SK-N-SH treated with all-trans-retinoic acid at 6 μM for 48 hours (cell line): ENCODE measurements around the gene ST8SIA2.

Experiments used
- ATAC-seq: fragments of 200-7000 bp; cut with Tn5 transposase; 3 replicates; pipeline ENCODE4 v1.9.1; 2020; ENCODE audit warnings: mild to moderate bottlenecking, moderate library complexity
- BACH2 ChIP-seq: fragments of 250-450 bp; sonication (Bioruptor Pico); IDR thresholded peaks from 2 replicates; pipeline ENCODE4 v1.9.0; 2021; ENCODE audit warnings: mild to moderate bottlenecking, borderline replicate concordance
- CSDC2 ChIP-seq: fragments of 250-450 bp; sonication (Bioruptor Pico); IDR thresholded peaks from 2 replicates; pipeline ENCODE4 v1.5.0; 2020; ENCODE audit warnings: mild to moderate bottlenecking, moderate library complexity
- CSRNP3 ChIP-seq: fragments of 250-450 bp; sonication (Bioruptor Pico); IDR thresholded peaks from 2 replicates; pipeline ENCODE4 v1.5.1; 2021; ENCODE audit warnings: mild to moderate bottlenecking, moderate library complexity
- ESRRG ChIP-seq: fragments of 250-450 bp; sonication (Bioruptor Pico); IDR thresholded peaks from 2 replicates; pipeline ENCODE4 v1.6.1; 2021; ENCODE audit warnings: mild to moderate bottlenecking
- GLIS3 ChIP-seq: fragments of 250-450 bp; sonication (Bioruptor Pico); IDR thresholded peaks from 2 replicates; pipeline ENCODE4 v1.5.0; 2020; ENCODE audit warnings: mild to moderate bottlenecking, moderate library complexity
- ISL1 ChIP-seq: fragments of 250-450 bp; sonication (Bioruptor Pico); IDR thresholded peaks from 2 replicates; pipeline ENCODE4 v2.1.2; 2022; ENCODE audit warnings: mild to moderate bottlenecking, moderate library complexity
- OSR1 ChIP-seq: fragments of 250-450 bp; sonication (Bioruptor Pico); IDR thresholded peaks from 2 replicates; pipeline ENCODE4 v1.8.0; 2022; ENCODE audit warnings: moderate library complexity, mild to moderate bottlenecking, inconsistent platforms
- PPARA ChIP-seq: fragments of 250-450 bp; sonication (Bioruptor Pico); IDR thresholded peaks from 2 replicates; pipeline ENCODE4 v1.5.0; 2020; ENCODE audit warnings: mild to moderate bottlenecking, borderline replicate concordance
- RARB ChIP-seq: fragments of 250-450 bp; sonication (Bioruptor Pico); IDR thresholded peaks from 2 replicates; pipeline ENCODE4 v1.8.0; 2021; ENCODE audit warnings: mild to moderate bottlenecking, moderate library complexity
- SNAI2 ChIP-seq: fragments of 250-450 bp; sonication (Bioruptor Pico); IDR thresholded peaks from 2 replicates; pipeline ENCODE4 v1.5.0; 2020; ENCODE audit warnings: mild to moderate bottlenecking, moderate library complexity
- TCF4 ChIP-seq: fragments of 250-450 bp; sonication (Bioruptor Pico); IDR thresholded peaks from 2 replicates; pipeline ENCODE4 v1.8.0; 2021; ENCODE audit warnings: mild to moderate bottlenecking, moderate library complexity, borderline replicate concordance
- TOX ChIP-seq: fragments of 250-450 bp; sonication (Bioruptor Pico); IDR thresholded peaks from 2 replicates; pipeline ENCODE4 v1.8.0; 2021; ENCODE audit warnings: mild to moderate bottlenecking, moderate library complexity, borderline replicate concordance
- ZC3H10 ChIP-seq: fragments of 250-450 bp; sonication (Bioruptor Pico); IDR thresholded peaks from 2 replicates; pipeline ENCODE4 v1.5.1; 2021; ENCODE audit warnings: mild to moderate bottlenecking, moderate library complexity
- ZFP3 ChIP-seq: fragments of 250-450 bp; sonication (Bioruptor Pico); IDR thresholded peaks from 2 replicates; pipeline ENCODE4 v1.5.0; 2020; ENCODE audit warnings: mild to moderate bottlenecking, moderate library complexity
- ZNF565 ChIP-seq: fragments of 450-650 bp; formaldehyde crosslinking; conservative IDR thresholded peaks from 2 replicates; pipeline ENCODE4 v1.5.0; 2020; ENCODE audit warnings: low read depth, mild to moderate bottlenecking, moderate library complexity
- ZNF70 ChIP-seq: fragments of 450-650 bp; formaldehyde crosslinking; IDR thresholded peaks from 2 replicates; pipeline ENCODE4 v1.5.0; 2020; ENCODE audit warnings: mild to moderate bottlenecking, moderate library complexity
- ZNF8 ChIP-seq: fragments of 450-650 bp; formaldehyde crosslinking; IDR thresholded peaks from 2 replicates; pipeline ENCODE4 v1.5.0; 2020; ENCODE audit warnings: mild to moderate bottlenecking, moderate library complexity
- TF ChIP-seq, protein P1 (sequence below): fragments of 250-450 bp; sonication (Bioruptor Pico); IDR thresholded peaks from 2 replicates; pipeline ENCODE4 v1.8.0; 2020; ENCODE audit warnings: mild to moderate bottlenecking, moderate library complexity, borderline replicate concordance
- TF ChIP-seq, protein P2 (sequence below): fragments of 250-450 bp; sonication (Bioruptor Pico); IDR thresholded peaks from 2 replicates; pipeline ENCODE4 v1.5.1; 2020; ENCODE audit warnings: low read depth, mild to moderate bottlenecking, moderate library complexity

The ST8SIA2 gene

DNA sequence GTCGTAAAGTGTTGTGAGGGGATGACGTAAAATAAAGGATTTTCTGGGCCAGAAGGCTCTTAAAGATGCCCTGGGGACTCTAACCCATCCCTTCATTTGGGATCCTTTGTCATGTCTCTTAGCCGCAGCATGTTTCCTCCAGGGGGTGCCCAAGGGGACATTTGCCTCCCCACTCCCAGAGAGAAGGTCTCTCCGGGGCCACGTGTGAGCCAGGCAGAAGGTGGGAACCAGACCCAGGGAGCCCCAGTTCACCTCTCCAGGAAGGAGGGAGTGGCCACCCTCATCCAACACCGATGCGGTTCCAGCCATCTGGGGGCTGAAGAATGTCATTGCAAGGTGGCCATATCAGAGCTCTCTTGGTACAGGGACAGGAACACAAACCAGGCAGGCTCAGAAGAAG is 25.2 kb downstream of the ST8SIA2 start:
- no peak for ATAC-seq
- TF ChIP-seq SNAI2 (no peak), ZNF70 (CRISPR knock-in tag) (no peak), RARB (no peak)

- ATAC-seq, result no peak
Observed at GRCh38 chr15:92421976-92422375, 28.3 kb downstream of the ST8SIA2 start.

DNA sequence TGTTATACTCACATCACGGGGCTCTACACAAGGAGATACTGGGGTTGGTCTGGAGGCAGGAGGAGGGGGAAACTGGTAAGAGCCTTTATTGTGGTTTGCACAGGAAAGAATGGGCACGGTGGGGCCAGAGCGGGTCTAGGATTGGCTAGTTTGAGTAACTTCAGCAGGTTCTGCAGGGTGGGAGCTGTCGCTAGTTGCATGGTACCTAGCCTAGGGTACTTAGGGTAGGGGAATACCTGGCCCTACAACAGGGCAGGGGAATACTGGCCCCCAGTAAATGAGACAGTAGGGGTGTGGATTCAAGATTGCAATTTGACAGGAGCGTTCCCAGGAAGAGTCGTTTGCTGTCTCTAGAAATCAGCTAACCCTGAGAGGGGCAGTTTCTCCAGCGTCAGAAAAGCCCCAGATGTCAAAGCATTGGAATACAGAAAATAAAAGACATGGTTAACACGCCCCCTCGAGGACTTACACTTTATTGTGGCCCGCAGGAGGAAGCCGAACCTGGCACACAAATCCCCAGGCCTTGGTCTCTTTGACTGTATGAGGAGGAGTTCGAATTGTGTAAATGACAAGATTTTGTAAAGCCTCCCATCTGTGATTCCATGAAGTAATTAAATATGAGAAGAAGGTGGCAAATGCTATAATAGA is 32.0 kb downstream of the ST8SIA2 start:
- TF ChIP-seq RARB, result no peak
- no peak for TF ChIP-seq ISL1 (CRISPR knock-in tag)
- no peak for ATAC-seq

More at GRCh38 chr15:92421976-92422375, 28.3 kb downstream of the ST8SIA2 start:
- no peak for TF ChIP-seq SNAI2

DNA sequence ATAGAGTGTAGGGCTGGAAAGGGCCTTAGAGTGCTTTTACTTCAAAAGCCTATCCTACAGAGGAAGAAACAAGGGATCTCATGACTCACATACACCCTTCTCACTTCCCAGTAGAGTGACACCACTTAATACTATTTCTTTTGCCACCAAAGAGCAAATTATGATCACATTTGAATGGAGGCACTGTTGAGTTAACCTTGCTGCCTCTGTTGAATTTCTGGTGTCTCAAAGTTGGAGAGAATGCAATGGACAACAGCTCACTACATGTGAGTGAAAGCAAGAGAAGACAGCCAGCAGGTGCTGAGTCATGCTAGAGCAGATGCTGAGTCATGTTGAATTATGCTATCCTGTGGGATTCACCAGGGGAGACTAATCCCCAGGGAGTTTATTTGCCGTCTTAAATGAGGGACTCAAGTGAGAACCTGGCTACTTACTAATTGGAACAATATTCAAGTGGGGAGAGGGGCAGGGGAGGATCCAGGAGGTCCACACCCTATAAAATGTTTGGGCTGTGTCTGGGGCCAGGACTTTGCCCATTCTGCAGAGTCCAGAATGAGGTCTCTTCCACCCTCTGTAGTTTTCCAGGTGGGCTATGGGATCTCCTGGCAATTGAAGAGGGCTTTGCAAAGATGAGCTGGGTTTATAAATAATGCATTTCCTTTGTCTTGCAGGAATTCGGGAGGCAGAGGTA is 35.8 kb downstream of the ST8SIA2 start:
- no peak for ATAC-seq

GRCh38 chr15:92430069-92430440 is 36.4 kb downstream of the ST8SIA2 start:
- peak; percentile 53; the same call in 1 of the 2 replicates for TF ChIP-seq TCF4
- peak; percentile 43 for TF ChIP-seq ISL1 (CRISPR knock-in tag)
- no peak for TF ChIP-seq ESRRG
- no peak for ATAC-seq

More for the DNA sequence above, 35.8 kb downstream of the ST8SIA2 start:
- TF ChIP-seq ZNF70 (CRISPR knock-in tag) (no peak), BACH2 (peak; percentile 96; the same call in 1 of the 2 replicates)

- TF ChIP-seq BACH2 (no peak), ZFP3 (CRISPR knock-in tag) (peak; percentile 83)
- ATAC-seq, result no peak
Observed at GRCh38 chr15:92435145-92435544, 41.5 kb downstream of the ST8SIA2 start.

GRCh38 chr15:92438471-92438870 is 44.8 kb downstream of the ST8SIA2 start:
- no peak for ATAC-seq
- TF ChIP-seq ZFP3 (CRISPR knock-in tag) (no peak), ZNF70 (CRISPR knock-in tag) (no peak), RARB (no peak), OSR1 (CRISPR knock-in tag) (no peak), ZNF8 (CRISPR knock-in tag) (no peak), ESRRG (no peak), PPARA (no peak), ZNF565 (CRISPR knock-in tag) (no peak), CSDC2 (CRISPR knock-in tag) (no peak), GLIS3 (CRISPR knock-in tag) (no peak)
- TF ChIP-seq, protein P1, sequence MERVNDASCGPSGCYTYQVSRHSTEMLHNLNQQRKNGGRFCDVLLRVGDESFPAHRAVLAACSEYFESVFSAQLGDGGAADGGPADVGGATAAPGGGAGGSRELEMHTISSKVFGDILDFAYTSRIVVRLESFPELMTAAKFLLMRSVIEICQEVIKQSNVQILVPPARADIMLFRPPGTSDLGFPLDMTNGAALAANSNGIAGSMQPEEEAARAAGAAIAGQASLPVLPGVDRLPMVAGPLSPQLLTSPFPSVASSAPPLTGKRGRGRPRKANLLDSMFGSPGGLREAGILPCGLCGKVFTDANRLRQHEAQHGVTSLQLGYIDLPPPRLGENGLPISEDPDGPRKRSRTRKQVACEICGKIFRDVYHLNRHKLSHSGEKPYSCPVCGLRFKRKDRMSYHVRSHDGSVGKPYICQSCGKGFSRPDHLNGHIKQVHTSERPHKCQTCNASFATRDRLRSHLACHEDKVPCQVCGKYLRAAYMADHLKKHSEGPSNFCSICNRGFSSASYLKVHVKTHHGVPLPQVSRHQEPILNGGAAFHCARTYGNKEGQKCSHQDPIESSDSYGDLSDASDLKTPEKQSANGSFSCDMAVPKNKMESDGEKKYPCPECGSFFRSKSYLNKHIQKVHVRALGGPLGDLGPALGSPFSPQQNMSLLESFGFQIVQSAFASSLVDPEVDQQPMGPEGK (CRISPR knock-in tag), result no peak
- TF ChIP-seq, protein P2, sequence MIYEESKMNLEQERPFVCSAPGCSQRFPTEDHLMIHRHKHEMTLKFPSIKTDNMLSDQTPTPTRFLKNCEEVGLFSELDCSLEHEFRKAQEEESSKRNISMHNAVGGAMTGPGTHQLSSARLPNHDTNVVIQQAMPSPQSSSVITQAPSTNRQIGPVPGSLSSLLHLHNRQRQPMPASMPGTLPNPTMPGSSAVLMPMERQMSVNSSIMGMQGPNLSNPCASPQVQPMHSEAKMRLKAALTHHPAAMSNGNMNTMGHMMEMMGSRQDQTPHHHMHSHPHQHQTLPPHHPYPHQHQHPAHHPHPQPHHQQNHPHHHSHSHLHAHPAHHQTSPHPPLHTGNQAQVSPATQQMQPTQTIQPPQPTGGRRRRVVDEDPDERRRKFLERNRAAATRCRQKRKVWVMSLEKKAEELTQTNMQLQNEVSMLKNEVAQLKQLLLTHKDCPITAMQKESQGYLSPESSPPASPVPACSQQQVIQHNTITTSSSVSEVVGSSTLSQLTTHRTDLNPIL (CRISPR knock-in tag), result no peak

- ATAC-seq, result no peak
- no peak for TF ChIP-seq ZFP3 (CRISPR knock-in tag)
- TF ChIP-seq CSRNP3 (CRISPR knock-in tag), result no peak
- no peak for TF ChIP-seq TOX
- no peak for TF ChIP-seq GLIS3 (CRISPR knock-in tag)
- no peak for TF ChIP-seq ZC3H10 (CRISPR knock-in tag)
- TF ChIP-seq, protein P1 (CRISPR knock-in tag), result no peak
- TF ChIP-seq SNAI2, result no peak
- TF ChIP-seq RARB, result no peak
- no peak for TF ChIP-seq ESRRG
- no peak for TF ChIP-seq PPARA
- no peak for TF ChIP-seq ZNF565 (CRISPR knock-in tag)
- TF ChIP-seq BACH2, result no peak
- TF ChIP-seq TCF4, result no peak
Observed at GRCh38 chr15:92443381-92443780, 49.7 kb downstream of the ST8SIA2 start.
